ENCODE measurements around the gene BCCIP.

Gene BCCIP

DNA sequence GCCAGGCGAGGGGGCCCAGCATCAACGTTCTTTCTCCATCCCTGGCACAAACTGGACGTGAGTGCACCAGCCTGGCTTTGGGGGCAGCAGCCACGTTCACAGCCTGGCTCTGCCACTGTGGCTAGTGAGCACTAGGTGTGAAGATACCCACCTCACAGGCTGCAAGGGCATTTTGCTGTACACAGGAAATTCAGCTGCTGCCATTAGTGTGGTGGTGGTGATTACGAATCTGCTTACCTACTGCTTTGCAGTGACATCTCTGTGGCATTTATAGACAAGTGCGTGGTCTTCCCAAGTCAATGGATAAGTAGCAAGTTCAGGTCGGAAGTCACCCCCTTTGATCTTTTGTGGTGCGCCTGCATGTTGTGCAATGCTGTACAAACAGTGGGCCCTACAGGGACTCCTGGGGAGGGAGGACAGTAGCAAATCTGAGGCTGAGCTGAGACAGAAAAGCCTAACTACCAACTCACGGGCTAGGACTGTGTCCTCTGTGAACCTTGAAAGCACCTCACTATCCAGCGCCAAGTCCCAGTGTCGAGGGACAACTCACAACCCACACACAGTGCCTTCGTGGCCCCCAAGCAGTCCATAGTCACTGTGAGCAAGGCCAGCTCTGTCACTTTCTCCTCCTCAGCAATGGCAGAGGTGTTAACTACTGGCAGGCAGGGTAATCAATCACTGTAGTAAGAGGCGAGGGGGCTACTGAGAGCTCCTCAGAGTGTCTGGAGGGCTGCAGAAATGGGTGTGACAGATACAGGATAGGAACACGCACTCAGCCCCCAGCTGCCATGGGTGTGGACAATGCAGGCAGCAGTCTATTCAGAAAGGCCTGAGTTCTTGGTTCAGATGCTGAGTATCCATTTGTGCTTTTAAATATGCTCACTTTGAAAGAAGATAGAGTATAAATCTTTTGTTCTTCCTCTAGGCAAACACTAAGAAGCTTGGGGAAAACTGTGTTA lies 30.7 kb upstream of the BCCIP start:
- no peak for TF ChIP-seq ZFP30 (CRISPR knock-in tag; IDR thresholded peaks at IDR 0.05)
- TF ChIP-seq, protein P1, sequence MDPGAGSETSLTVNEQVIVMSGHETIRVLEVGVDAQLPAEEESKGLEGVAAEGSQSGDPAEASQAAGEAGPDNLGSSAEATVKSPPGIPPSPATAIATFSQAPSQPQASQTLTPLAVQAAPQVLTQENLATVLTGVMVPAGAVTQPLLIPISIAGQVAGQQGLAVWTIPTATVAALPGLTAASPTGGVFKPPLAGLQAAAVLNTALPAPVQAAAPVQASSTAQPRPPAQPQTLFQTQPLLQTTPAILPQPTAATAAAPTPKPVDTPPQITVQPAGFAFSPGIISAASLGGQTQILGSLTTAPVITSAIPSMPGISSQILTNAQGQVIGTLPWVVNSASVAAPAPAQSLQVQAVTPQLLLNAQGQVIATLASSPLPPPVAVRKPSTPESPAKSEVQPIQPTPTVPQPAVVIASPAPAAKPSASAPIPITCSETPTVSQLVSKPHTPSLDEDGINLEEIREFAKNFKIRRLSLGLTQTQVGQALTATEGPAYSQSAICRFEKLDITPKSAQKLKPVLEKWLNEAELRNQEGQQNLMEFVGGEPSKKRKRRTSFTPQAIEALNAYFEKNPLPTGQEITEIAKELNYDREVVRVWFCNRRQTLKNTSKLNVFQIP (CRISPR knock-in tag; IDR thresholded peaks at IDR 0.05; ENCODE audit: borderline replicate concordance, low read depth), result no peak
- TF ChIP-seq ZFP3 (CRISPR knock-in tag; IDR thresholded peaks at IDR 0.05), result no peak
- TF ChIP-seq SNAI2 (CRISPR knock-in tag; IDR thresholded peaks at IDR 0.05), result no peak
- no peak for TF ChIP-seq GLIS3 (CRISPR knock-in tag; IDR thresholded peaks at IDR 0.05)
- no peak for TF ChIP-seq BACH2 (CRISPR knock-in tag; IDR thresholded peaks at IDR 0.05; ENCODE audit: borderline replicate concordance)
- no peak for ATAC-seq

DNA sequence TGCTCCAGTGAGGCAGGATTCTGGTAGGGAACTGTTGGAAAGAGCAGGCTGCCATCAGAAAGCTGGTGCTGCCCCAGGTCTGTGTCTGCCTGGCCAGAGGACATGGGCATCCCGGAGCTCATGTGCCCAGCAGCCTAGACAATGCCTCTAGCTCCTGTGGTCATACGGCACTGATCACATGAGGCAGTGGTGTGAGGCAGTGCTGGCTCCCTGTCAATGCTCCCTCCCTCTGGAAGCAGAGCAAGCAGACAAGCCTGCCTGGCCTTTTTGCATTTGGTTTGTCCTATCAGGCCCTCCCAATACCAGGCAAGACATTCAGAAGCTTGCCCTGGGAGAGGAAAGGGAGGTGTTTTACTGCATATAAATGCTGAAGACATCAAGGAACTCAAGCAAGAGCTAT lies 28.2 kb upstream of the BCCIP start:
- ATAC-seq, result no peak
- TF ChIP-seq ZNF565 (CRISPR knock-in tag; conservative IDR thresholded peaks at IDR 0.05; ENCODE audit: low read depth) (no peak), ESRRG (CRISPR knock-in tag; IDR thresholded peaks at IDR 0.05) (no peak), CSDC2 (CRISPR knock-in tag; IDR thresholded peaks at IDR 0.05) (no peak), GLIS3 (CRISPR knock-in tag; IDR thresholded peaks at IDR 0.05) (no peak), ZNF8 (CRISPR knock-in tag; IDR thresholded peaks at IDR 0.05) (no peak), BACH2 (CRISPR knock-in tag; IDR thresholded peaks at IDR 0.05; ENCODE audit: borderline replicate concordance) (no peak), ZFP30 (CRISPR knock-in tag; IDR thresholded peaks at IDR 0.05) (no peak), TCF4 (CRISPR knock-in tag; IDR thresholded peaks at IDR 0.05; ENCODE audit: borderline replicate concordance) (no peak), PPARA (CRISPR knock-in tag; IDR thresholded peaks at IDR 0.05; ENCODE audit: borderline replicate concordance) (no peak), SNAI2 (CRISPR knock-in tag; IDR thresholded peaks at IDR 0.05) (no peak)

DNA sequence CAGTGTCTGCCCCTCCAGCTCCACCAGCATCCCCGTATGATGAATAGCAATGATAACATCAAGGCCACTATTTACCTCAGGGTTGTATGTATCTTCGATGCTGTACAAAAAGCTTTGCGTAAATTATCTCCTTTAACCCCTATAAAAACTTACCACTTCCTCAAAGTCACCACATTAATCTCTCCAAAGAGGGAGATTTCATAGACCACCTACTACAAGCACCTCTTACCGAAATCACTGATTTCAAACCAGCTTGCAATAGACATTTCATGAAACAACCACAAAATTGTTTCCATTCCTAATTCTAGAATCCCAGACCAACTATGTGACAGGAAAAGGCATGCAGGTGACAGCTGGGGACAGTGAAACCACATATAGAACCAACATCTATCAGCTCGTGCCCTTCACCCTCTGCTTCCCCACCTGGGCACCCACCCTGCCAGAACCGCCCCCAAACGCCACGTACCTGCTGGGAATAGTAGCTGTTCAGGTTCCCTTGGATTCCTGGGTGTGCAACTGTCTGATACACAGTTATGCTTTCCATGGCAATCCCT lies 27.6 kb upstream of the BCCIP start:
- no peak for ATAC-seq
- TF ChIP-seq BACH2 (CRISPR knock-in tag; IDR thresholded peaks at IDR 0.05; ENCODE audit: borderline replicate concordance) (no peak), ZNF8 (CRISPR knock-in tag; IDR thresholded peaks at IDR 0.05) (no peak), CSDC2 (CRISPR knock-in tag; IDR thresholded peaks at IDR 0.05) (no peak), ZC3H10 (CRISPR knock-in tag; IDR thresholded peaks at IDR 0.05) (no peak), RARB (CRISPR knock-in tag; IDR thresholded peaks at IDR 0.05) (no peak), TOX (CRISPR knock-in tag; IDR thresholded peaks at IDR 0.05; ENCODE audit: borderline replicate concordance) (no peak), TCF4 (CRISPR knock-in tag; IDR thresholded peaks at IDR 0.05; ENCODE audit: borderline replicate concordance) (no peak), GLIS3 (CRISPR knock-in tag; IDR thresholded peaks at IDR 0.05) (no peak), ZFP30 (CRISPR knock-in tag; IDR thresholded peaks at IDR 0.05) (no peak), PPARA (CRISPR knock-in tag; IDR thresholded peaks at IDR 0.05; ENCODE audit: borderline replicate concordance) (no peak)
- TF ChIP-seq, protein P2, sequence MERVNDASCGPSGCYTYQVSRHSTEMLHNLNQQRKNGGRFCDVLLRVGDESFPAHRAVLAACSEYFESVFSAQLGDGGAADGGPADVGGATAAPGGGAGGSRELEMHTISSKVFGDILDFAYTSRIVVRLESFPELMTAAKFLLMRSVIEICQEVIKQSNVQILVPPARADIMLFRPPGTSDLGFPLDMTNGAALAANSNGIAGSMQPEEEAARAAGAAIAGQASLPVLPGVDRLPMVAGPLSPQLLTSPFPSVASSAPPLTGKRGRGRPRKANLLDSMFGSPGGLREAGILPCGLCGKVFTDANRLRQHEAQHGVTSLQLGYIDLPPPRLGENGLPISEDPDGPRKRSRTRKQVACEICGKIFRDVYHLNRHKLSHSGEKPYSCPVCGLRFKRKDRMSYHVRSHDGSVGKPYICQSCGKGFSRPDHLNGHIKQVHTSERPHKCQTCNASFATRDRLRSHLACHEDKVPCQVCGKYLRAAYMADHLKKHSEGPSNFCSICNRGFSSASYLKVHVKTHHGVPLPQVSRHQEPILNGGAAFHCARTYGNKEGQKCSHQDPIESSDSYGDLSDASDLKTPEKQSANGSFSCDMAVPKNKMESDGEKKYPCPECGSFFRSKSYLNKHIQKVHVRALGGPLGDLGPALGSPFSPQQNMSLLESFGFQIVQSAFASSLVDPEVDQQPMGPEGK (CRISPR knock-in tag; IDR thresholded peaks at IDR 0.05; ENCODE audit: borderline replicate concordance), result no peak
- TF ChIP-seq, protein P3, sequence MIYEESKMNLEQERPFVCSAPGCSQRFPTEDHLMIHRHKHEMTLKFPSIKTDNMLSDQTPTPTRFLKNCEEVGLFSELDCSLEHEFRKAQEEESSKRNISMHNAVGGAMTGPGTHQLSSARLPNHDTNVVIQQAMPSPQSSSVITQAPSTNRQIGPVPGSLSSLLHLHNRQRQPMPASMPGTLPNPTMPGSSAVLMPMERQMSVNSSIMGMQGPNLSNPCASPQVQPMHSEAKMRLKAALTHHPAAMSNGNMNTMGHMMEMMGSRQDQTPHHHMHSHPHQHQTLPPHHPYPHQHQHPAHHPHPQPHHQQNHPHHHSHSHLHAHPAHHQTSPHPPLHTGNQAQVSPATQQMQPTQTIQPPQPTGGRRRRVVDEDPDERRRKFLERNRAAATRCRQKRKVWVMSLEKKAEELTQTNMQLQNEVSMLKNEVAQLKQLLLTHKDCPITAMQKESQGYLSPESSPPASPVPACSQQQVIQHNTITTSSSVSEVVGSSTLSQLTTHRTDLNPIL (CRISPR knock-in tag; IDR thresholded peaks at IDR 0.05; ENCODE audit: low read depth), result no peak
- TF ChIP-seq, protein P4, sequence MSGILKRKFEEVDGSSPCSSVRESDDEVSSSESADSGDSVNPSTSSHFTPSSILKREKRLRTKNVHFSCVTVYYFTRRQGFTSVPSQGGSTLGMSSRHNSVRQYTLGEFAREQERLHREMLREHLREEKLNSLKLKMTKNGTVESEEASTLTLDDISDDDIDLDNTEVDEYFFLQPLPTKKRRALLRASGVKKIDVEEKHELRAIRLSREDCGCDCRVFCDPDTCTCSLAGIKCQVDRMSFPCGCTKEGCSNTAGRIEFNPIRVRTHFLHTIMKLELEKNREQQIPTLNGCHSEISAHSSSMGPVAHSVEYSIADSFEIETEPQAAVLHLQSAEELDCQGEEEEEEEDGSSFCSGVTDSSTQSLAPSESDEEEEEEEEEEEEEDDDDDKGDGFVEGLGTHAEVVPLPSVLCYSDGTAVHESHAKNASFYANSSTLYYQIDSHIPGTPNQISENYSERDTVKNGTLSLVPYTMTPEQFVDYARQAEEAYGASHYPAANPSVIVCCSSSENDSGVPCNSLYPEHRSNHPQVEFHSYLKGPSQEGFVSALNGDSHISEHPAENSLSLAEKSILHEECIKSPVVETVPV (CRISPR knock-in tag; IDR thresholded peaks at IDR 0.05), result no peak
- TF ChIP-seq, protein P5, sequence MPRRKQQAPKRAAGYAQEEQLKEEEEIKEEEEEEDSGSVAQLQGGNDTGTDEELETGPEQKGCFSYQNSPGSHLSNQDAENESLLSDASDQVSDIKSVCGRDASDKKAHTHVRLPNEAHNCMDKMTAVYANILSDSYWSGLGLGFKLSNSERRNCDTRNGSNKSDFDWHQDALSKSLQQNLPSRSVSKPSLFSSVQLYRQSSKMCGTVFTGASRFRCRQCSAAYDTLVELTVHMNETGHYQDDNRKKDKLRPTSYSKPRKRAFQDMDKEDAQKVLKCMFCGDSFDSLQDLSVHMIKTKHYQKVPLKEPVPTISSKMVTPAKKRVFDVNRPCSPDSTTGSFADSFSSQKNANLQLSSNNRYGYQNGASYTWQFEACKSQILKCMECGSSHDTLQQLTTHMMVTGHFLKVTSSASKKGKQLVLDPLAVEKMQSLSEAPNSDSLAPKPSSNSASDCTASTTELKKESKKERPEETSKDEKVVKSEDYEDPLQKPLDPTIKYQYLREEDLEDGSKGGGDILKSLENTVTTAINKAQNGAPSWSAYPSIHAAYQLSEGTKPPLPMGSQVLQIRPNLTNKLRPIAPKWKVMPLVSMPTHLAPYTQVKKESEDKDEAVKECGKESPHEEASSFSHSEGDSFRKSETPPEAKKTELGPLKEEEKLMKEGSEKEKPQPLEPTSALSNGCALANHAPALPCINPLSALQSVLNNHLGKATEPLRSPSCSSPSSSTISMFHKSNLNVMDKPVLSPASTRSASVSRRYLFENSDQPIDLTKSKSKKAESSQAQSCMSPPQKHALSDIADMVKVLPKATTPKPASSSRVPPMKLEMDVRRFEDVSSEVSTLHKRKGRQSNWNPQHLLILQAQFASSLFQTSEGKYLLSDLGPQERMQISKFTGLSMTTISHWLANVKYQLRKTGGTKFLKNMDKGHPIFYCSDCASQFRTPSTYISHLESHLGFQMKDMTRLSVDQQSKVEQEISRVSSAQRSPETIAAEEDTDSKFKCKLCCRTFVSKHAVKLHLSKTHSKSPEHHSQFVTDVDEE (CRISPR knock-in tag; IDR thresholded peaks at IDR 0.05), result no peak
- TF ChIP-seq, protein P1 (CRISPR knock-in tag; IDR thresholded peaks at IDR 0.05; ENCODE audit: borderline replicate concordance, low read depth), result no peak

Measured in SK-N-SH treated with all-trans-retinoic acid at 6 μM for 48 hours (cell line).